Panc1 (cell line): Measurements from ENCODE around the gene KLHL24.

ENCODE experiments used
- POLR2AphosphoS5 ChIP-seq: IDR thresholded peaks from 2 replicates; pipeline ENCODE4 v1.6.1; 2012; ENCODE audit warnings: mild to moderate bottlenecking, low read depth, low read length, moderate library complexity
- SIN3A ChIP-seq: IDR thresholded peaks from 2 replicates; pipeline ENCODE4 v1.6.1; 2012; ENCODE audit warnings: low read depth, mild to moderate bottlenecking, low read length, moderate library complexity, borderline replicate concordance; ENCODE audit not compliant: insufficient read depth
- TCF7L2 ChIP-seq: IDR thresholded peaks from 2 replicates; pipeline ENCODE4 v1.6.1; 2011; ENCODE audit warnings: mild to moderate bottlenecking, low read depth, low read length, inconsistent platforms
- TF ChIP-seq, protein P1 (sequence below): fragments of 450-650 bp; IDR thresholded peaks from 2 replicates; pipeline ENCODE4 v1.5.1; 2017; ENCODE audit warnings: mild to moderate bottlenecking
- TF ChIP-seq, protein P2 (sequence below), 2 experiments: IDR thresholded peaks; 2 replicates each; pipeline ENCODE4 v1.6.1; 2011 to 2012; ENCODE audit warnings: low read depth in 2 of 2, control low read depth in 1 of 2, low read length in 1 of 2, mild to moderate bottlenecking in 1 of 2, moderate library complexity in 1 of 2; ENCODE audit not compliant: insufficient read depth in 1 of 2

DNA sequence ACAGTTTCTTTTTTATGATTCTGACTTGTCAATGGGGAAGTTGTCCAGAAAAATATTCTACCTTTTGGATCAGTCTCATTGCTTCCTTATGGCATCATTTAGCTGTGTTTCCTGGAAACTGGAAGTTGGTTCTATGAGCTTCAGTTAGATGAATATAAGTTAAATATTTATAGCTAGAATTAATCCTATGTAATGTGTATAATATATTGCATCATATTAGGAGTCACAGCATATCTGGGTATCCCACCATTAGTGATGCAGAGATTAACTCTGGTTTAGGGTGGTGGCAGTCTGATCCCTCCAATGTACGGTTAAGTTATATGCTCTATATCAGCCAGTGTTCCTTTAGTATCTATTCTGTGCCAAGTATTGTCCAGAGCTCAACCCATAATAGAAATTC is 19.3 kb downstream of the KLHL24 start:
- TF ChIP-seq, protein P1, sequence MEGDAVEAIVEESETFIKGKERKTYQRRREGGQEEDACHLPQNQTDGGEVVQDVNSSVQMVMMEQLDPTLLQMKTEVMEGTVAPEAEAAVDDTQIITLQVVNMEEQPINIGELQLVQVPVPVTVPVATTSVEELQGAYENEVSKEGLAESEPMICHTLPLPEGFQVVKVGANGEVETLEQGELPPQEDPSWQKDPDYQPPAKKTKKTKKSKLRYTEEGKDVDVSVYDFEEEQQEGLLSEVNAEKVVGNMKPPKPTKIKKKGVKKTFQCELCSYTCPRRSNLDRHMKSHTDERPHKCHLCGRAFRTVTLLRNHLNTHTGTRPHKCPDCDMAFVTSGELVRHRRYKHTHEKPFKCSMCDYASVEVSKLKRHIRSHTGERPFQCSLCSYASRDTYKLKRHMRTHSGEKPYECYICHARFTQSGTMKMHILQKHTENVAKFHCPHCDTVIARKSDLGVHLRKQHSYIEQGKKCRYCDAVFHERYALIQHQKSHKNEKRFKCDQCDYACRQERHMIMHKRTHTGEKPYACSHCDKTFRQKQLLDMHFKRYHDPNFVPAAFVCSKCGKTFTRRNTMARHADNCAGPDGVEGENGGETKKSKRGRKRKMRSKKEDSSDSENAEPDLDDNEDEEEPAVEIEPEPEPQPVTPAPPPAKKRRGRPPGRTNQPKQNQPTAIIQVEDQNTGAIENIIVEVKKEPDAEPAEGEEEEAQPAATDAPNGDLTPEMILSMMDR = no peak
- TF ChIP-seq TCF7L2 (no peak), SIN3A (no peak), POLR2AphosphoS5 (no peak)
- TF ChIP-seq, protein P2, sequence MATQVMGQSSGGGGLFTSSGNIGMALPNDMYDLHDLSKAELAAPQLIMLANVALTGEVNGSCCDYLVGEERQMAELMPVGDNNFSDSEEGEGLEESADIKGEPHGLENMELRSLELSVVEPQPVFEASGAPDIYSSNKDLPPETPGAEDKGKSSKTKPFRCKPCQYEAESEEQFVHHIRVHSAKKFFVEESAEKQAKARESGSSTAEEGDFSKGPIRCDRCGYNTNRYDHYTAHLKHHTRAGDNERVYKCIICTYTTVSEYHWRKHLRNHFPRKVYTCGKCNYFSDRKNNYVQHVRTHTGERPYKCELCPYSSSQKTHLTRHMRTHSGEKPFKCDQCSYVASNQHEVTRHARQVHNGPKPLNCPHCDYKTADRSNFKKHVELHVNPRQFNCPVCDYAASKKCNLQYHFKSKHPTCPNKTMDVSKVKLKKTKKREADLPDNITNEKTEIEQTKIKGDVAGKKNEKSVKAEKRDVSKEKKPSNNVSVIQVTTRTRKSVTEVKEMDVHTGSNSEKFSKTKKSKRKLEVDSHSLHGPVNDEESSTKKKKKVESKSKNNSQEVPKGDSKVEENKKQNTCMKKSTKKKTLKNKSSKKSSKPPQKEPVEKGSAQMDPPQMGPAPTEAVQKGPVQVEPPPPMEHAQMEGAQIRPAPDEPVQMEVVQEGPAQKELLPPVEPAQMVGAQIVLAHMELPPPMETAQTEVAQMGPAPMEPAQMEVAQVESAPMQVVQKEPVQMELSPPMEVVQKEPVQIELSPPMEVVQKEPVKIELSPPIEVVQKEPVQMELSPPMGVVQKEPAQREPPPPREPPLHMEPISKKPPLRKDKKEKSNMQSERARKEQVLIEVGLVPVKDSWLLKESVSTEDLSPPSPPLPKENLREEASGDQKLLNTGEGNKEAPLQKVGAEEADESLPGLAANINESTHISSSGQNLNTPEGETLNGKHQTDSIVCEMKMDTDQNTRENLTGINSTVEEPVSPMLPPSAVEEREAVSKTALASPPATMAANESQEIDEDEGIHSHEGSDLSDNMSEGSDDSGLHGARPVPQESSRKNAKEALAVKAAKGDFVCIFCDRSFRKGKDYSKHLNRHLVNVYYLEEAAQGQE (IDR thresholded peaks at IDR 0.05; ENCODE audit: insufficient read depth in 1 of 2, low read depth in 2 of 2, low read length in 1 of 2) = no peak
